Measurements from ENCODE around the gene PLPP4.

- TF ChIP-seq EZH2 (IDR thresholded peaks at IDR 0.05; ENCODE audit: low read depth), result no peak
- no peak for TF ChIP-seq CTCF (conservative IDR thresholded peaks at IDR 0.05)
These were observed 1.4 kb downstream of the PLPP4 start for GRCh38 chr10:120458432-120458831.

Data from PC-9 (cell line).